HK-2 (cell line): Measurements from ENCODE around the gene CRISP3.

Experiments
- DNase-seq: peaks from one replicate; pipeline ENCODE4 v3.0.0-alpha.2; 2018; ENCODE audit not compliant: unreplicated experiment

Gene CRISP3

DNA sequence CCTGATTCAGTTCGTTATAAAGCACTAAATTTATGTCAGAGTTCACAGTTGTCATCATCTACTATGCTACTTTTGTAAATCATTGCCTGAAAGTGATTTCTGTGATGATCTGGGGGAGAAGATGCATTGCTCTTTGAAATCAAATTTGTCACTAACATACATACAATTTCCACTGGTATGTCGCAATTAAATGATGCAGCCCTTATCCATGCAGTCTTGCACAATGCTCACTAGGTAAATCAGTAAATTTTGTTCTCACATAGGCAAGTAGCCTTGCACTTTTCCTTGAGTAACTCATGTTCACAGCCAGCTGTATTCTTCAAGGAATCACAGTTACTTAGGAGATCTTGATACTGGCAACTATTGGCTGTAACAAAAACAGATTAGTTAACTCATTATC is 51.7 kb downstream of the CRISP3 start:
- no peak for DNase-seq
